ENCODE measurements around the gene PPM1B. TPM values are rescaled to one million over a fixed set of nuclear protein-coding genes. Genes with fewer than 3 reads are reported as not detected.

The PPM1B gene
- total and polyA plus RNA-seq, 2 of the 8 experiments (the other 6 are each of a cell fraction or from before 2014, with no cell fraction given): 43.6 to 126 TPM

DNA sequence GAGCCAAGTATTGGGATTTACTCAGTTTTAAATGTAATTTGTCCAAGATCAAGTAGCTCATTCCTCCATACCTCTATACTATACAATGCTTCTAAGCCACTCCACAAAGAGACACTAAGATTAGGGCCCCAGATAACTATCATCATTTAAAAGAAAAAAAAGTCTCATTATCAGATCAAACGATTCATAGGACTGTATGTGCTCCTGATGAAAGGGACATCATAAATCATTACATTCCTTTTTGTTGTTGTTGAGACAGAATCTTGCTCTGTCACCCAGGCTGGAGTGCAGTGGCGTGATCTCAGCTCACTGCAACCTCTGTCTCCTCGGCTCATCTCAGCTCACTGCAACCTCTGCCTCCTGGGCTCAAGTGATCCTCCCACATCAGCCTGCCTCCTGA, 104.4 kb downstream of the PPM1B start (continued):
- TF ChIP-seq, protein P1, sequence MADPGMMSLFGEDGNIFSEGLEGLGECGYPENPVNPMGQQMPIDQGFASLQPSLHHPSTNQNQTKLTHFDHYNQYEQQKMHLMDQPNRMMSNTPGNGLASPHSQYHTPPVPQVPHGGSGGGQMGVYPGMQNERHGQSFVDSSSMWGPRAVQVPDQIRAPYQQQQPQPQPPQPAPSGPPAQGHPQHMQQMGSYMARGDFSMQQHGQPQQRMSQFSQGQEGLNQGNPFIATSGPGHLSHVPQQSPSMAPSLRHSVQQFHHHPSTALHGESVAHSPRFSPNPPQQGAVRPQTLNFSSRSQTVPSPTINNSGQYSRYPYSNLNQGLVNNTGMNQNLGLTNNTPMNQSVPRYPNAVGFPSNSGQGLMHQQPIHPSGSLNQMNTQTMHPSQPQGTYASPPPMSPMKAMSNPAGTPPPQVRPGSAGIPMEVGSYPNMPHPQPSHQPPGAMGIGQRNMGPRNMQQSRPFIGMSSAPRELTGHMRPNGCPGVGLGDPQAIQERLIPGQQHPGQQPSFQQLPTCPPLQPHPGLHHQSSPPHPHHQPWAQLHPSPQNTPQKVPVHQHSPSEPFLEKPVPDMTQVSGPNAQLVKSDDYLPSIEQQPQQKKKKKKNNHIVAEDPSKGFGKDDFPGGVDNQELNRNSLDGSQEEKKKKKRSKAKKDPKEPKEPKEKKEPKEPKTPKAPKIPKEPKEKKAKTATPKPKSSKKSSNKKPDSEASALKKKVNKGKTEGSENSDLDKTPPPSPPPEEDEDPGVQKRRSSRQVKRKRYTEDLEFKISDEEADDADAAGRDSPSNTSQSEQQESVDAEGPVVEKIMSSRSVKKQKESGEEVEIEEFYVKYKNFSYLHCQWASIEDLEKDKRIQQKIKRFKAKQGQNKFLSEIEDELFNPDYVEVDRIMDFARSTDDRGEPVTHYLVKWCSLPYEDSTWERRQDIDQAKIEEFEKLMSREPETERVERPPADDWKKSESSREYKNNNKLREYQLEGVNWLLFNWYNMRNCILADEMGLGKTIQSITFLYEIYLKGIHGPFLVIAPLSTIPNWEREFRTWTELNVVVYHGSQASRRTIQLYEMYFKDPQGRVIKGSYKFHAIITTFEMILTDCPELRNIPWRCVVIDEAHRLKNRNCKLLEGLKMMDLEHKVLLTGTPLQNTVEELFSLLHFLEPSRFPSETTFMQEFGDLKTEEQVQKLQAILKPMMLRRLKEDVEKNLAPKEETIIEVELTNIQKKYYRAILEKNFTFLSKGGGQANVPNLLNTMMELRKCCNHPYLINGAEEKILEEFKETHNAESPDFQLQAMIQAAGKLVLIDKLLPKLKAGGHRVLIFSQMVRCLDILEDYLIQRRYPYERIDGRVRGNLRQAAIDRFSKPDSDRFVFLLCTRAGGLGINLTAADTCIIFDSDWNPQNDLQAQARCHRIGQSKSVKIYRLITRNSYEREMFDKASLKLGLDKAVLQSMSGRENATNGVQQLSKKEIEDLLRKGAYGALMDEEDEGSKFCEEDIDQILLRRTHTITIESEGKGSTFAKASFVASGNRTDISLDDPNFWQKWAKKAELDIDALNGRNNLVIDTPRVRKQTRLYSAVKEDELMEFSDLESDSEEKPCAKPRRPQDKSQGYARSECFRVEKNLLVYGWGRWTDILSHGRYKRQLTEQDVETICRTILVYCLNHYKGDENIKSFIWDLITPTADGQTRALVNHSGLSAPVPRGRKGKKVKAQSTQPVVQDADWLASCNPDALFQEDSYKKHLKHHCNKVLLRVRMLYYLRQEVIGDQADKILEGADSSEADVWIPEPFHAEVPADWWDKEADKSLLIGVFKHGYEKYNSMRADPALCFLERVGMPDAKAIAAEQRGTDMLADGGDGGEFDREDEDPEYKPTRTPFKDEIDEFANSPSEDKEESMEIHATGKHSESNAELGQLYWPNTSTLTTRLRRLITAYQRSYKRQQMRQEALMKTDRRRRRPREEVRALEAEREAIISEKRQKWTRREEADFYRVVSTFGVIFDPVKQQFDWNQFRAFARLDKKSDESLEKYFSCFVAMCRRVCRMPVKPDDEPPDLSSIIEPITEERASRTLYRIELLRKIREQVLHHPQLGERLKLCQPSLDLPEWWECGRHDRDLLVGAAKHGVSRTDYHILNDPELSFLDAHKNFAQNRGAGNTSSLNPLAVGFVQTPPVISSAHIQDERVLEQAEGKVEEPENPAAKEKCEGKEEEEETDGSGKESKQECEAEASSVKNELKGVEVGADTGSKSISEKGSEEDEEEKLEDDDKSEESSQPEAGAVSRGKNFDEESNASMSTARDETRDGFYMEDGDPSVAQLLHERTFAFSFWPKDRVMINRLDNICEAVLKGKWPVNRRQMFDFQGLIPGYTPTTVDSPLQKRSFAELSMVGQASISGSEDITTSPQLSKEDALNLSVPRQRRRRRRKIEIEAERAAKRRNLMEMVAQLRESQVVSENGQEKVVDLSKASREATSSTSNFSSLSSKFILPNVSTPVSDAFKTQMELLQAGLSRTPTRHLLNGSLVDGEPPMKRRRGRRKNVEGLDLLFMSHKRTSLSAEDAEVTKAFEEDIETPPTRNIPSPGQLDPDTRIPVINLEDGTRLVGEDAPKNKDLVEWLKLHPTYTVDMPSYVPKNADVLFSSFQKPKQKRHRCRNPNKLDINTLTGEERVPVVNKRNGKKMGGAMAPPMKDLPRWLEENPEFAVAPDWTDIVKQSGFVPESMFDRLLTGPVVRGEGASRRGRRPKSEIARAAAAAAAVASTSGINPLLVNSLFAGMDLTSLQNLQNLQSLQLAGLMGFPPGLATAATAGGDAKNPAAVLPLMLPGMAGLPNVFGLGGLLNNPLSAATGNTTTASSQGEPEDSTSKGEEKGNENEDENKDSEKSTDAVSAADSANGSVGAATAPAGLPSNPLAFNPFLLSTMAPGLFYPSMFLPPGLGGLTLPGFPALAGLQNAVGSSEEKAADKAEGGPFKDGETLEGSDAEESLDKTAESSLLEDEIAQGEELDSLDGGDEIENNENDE (IDR thresholded peaks at IDR 0.05; ENCODE audit: insufficient replicate concordance, low read length): no peak
- TF ChIP-seq GABPA (IDR thresholded peaks at IDR 0.05; ENCODE audit: borderline replicate concordance, insufficient read depth, low read length): no peak
- no peak for TF ChIP-seq CBX5 (IDR thresholded peaks at IDR 0.05; ENCODE audit: low read depth, low read length)
- TF ChIP-seq NANOG (IDR thresholded peaks at IDR 0.05; ENCODE audit: insufficient read depth, low read depth, low read length, poor library complexity, severe bottlenecking): no peak
